Kidney tubule cell (primary cell): Measurements from ENCODE around the gene HOXD12.

Experiments
- DNase-seq: peaks from one replicate; pipeline ENCODE4 v3.0.0-alpha.2; 2018; ENCODE audit warnings: low spot score

Gene HOXD12

GRCh38 chr2:176120364-176121189 lies 21.0 kb downstream of the HOXD12 start:
- DNase-seq = peak; percentile 53

- DNase-seq = peak; percentile 44
These were observed 21.8 kb downstream of the HOXD12 start for GRCh38 chr2:176121190-176122051.

GRCh38 chr2:176122052-176122682 lies 22.6 kb downstream of the HOXD12 start:
- peak; percentile 81 for DNase-seq

- DNase-seq = peak; percentile 53
These were observed 23.3 kb downstream of the HOXD12 start, which contains the start of gene HOXD9 for GRCh38 chr2:176122683-176123410. Gene HOXD9, plus strand, starts transcription at chr2:176122719. Its CDS starts 50 bp downstream, at chr2:176122769.

GRCh38 chr2:176123411-176124109 lies 24.0 kb downstream of the HOXD12 start:
- DNase-seq = peak; percentile 47

GRCh38 chr2:176124110-176124946 lies 24.7 kb downstream of the HOXD12 start:
- peak; percentile 20 for DNase-seq

- DNase-seq = peak; percentile 18
These were observed 25.6 kb downstream of the HOXD12 start for GRCh38 chr2:176124947-176125771.

- DNase-seq = peak; percentile 65
These were observed 26.1 kb downstream of the HOXD12 start for GRCh38 chr2:176125772-176126054.

GRCh38 chr2:176126929-176127773 lies 27.6 kb downstream of the HOXD12 start:
- DNase-seq = peak; percentile 66

- no peak for DNase-seq
These were observed 28.1 kb downstream of the HOXD12 start for GRCh38 chr2:176127774-176128072.

GRCh38 chr2:176128172-176128981 lies 28.8 kb downstream of the HOXD12 start:
- DNase-seq = peak; percentile 54

- DNase-seq = peak; percentile 87
These were observed 29.6 kb downstream of the HOXD12 start, which contains the start of gene HOXD8 for GRCh38 chr2:176128982-176129796. Gene HOXD8, plus strand, starts transcription at chr2:176129705. Its CDS starts 662 bp downstream, at chr2:176130367.

GRCh38 chr2:176129813-176130146 lies 30.2 kb downstream of the HOXD12 start:
- DNase-seq = no peak

GRCh38 chr2:176130147-176130956 lies 30.8 kb downstream of the HOXD12 start:
- DNase-seq = peak; percentile 67

- DNase-seq = peak; percentile 19
These were observed 31.6 kb downstream of the HOXD12 start for GRCh38 chr2:176130957-176131847.
